ENCODE data around the gene YBEY.

YBEY gene

GRCh38 chr21:46245213-46245915, 40.8 kb upstream of the YBEY start:
- no peak for DNase-seq (ENCODE audit: extremely low read depth, low read depth)
- TF ChIP-seq, protein P1, sequence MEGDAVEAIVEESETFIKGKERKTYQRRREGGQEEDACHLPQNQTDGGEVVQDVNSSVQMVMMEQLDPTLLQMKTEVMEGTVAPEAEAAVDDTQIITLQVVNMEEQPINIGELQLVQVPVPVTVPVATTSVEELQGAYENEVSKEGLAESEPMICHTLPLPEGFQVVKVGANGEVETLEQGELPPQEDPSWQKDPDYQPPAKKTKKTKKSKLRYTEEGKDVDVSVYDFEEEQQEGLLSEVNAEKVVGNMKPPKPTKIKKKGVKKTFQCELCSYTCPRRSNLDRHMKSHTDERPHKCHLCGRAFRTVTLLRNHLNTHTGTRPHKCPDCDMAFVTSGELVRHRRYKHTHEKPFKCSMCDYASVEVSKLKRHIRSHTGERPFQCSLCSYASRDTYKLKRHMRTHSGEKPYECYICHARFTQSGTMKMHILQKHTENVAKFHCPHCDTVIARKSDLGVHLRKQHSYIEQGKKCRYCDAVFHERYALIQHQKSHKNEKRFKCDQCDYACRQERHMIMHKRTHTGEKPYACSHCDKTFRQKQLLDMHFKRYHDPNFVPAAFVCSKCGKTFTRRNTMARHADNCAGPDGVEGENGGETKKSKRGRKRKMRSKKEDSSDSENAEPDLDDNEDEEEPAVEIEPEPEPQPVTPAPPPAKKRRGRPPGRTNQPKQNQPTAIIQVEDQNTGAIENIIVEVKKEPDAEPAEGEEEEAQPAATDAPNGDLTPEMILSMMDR (IDR thresholded peaks at IDR 0.05; ENCODE audit: low read depth, low read length), result no peak

DNA sequence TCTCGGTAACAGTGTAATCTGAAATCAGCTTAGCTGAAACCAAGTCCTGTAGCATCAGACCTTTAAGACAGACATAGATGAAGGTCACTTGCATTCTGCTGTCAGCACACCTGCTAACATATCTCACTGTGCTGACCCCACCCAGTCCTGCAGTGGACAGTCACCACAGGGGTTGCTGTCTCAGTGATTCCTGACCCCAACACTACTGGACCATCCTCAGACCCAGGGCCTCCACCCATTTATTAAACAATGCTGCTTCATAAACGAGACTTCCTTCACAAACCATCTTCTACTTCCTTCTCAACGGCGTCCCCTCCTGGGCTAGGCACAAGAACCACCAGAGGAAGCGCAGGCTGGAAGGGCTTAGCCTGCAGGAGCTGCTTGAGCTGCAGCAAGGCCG, 39.8 kb upstream of the YBEY start:
- TF ChIP-seq, protein P1 (IDR thresholded peaks at IDR 0.05; ENCODE audit: low read depth, low read length), result no peak
- DNase-seq (ENCODE audit: extremely low read depth, low read depth), result no peak

DNA sequence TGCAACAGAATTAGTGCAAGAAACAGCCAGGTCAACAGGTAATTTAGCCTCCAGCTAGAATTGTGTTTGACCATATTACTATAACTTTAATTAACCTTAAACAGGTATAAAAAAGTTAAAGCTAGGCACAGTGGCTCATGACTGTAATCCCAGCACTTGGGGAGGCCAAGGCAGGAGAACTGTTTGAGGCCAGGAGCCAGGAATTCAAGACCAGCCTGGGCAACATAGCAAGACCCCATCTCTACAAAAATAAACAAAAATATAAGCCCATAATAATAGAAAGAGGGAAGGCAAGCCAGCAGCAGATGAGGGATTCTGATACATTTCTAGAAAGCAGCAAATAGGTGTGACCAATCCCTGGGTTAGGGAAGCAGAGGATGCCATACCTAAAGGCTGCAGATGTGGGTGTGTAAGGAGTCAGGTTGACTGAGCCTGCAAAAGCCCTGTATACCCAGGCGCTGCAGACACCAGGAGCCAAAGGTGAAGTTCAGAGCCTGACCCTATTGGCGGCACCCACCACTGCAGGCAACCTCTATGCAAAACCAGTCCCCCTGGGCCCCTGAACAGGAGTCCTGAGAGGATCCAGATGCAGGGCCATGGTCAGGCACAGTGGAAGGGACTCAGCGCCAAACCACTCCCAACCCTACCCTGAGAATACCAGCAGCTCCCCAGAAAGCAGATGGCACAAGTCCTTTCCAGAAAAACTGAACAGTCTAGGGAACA, 38.3 kb upstream of the YBEY start:
- DNase-seq (ENCODE audit: extremely low read depth, low read depth), result no peak
- TF ChIP-seq, protein P1 (IDR thresholded peaks at IDR 0.05; ENCODE audit: low read depth, low read length), result no peak

DNA sequence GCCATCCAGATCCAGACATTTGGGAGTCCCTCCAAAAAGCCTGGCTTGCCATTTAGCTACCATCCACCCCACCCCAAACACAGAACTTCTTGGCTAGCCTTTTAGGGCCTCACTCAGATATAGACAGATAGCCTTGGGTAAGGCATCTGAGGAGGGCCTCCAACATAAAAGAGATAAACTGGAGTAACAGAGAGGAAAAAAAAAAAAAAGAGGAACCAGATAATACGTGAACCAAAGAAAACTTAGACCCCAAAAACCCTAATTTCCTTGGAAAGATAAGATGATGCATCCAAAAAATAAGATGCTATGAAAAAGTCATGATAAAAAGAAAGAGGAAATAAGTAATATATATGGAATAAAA, 37.7 kb upstream of the YBEY start:
- no peak for DNase-seq (ENCODE audit: extremely low read depth, low read depth)
- TF ChIP-seq, protein P1 (IDR thresholded peaks at IDR 0.05; ENCODE audit: low read depth, low read length), result no peak

GRCh38 chr21:46248827-46249226, 37.3 kb upstream of the YBEY start:
- DNase-seq (ENCODE audit: extremely low read depth, low read depth), result no peak
- TF ChIP-seq, protein P1 (IDR thresholded peaks at IDR 0.05; ENCODE audit: low read depth, low read length), result no peak

GRCh38 chr21:46250146-46250725, 35.9 kb upstream of the YBEY start:
- TF ChIP-seq, protein P1 (IDR thresholded peaks at IDR 0.05; ENCODE audit: low read depth, low read length), result no peak
- DNase-seq (ENCODE audit: extremely low read depth, low read depth), result no peak

GRCh38 chr21:46252840-46253239, 33.3 kb upstream of the YBEY start:
- TF ChIP-seq, protein P1 (IDR thresholded peaks at IDR 0.05; ENCODE audit: low read depth, low read length), result no peak
- DNase-seq (ENCODE audit: extremely low read depth, low read depth), result no peak

Measured in AG09319 (cell line).